Loucy (cell line): ENCODE measurements around the gene CHST7.

Experiments
- H2AFZ ChIP-seq: fragments of 200-600 bp; sonication (generic); 2 replicates; pipeline ENCODE4 v1.6.0; 2016; ENCODE audit warnings: antibody characterized with exemption, mild to moderate bottlenecking, low read length, moderate library complexity
- H3F3A ChIP-seq: fragments of 200-600 bp; 2 replicates; pipeline ENCODE4 v1.6.0; 2016; ENCODE audit warnings: antibody characterized with exemption, low read depth, mild to moderate bottlenecking
- H3K27me3 ChIP-seq: fragments of 200-600 bp; sonication (generic); 2 replicates; pipeline ENCODE4 v1.6.1; 2014; ENCODE audit warnings: low read length, mild to moderate bottlenecking; ENCODE audit not compliant: insufficient read depth, poor library complexity, severe bottlenecking
- H3K36me3 ChIP-seq: fragments of 200-600 bp; sonication (generic); 2 replicates; pipeline ENCODE4 v1.6.1; 2016; ENCODE audit warnings: low read length; ENCODE audit not compliant: insufficient read depth
- H3K4me1 ChIP-seq: fragments of 200-600 bp; sonication (generic); 2 replicates; pipeline ENCODE4 v1.5.1; 2014; ENCODE audit warnings: low read length, mild to moderate bottlenecking; ENCODE audit not compliant: insufficient read depth, poor library complexity, severe bottlenecking
- H3K4me2 ChIP-seq: fragments of 200-600 bp; sonication (generic); 2 replicates; pipeline ENCODE4 v1.6.0; 2014; ENCODE audit warnings: antibody characterized with exemption, low read length, low read depth, mild to moderate bottlenecking; ENCODE audit not compliant: poor library complexity, severe bottlenecking
- H3K4me3 ChIP-seq: fragments of 200-600 bp; sonication (generic); 2 replicates; pipeline ENCODE4 v1.5.1; 2014; ENCODE audit warnings: low read length, mild to moderate bottlenecking, mixed read lengths; ENCODE audit not compliant: poor library complexity, severe bottlenecking
- H3K79me2 ChIP-seq: fragments of 200-600 bp; sonication (generic); 2 replicates; pipeline ENCODE4 v1.6.1; 2014; ENCODE audit warnings: low read length; ENCODE audit not compliant: insufficient read depth
- H3K9ac ChIP-seq: fragments of 200-600 bp; sonication (generic); 2 replicates; pipeline ENCODE4 v1.6.0; 2014; ENCODE audit warnings: mild to moderate bottlenecking, low read depth, low read length, moderate library complexity; ENCODE audit not compliant: poor library complexity, severe bottlenecking
- H3K9me2 ChIP-seq: fragments of 200-600 bp; sonication (generic); replicated peaks from 2 replicates; pipeline ENCODE4 v1.6.1; 2016; ENCODE audit warnings: low read depth, low read length, mixed read lengths
- H3K9me3 ChIP-seq: fragments of 200-600 bp; sonication (generic); 2 replicates; pipeline ENCODE4 v1.6.1; 2014; ENCODE audit warnings: mild to moderate bottlenecking, antibody characterized with exemption, low read length, low read depth; ENCODE audit not compliant: insufficient read depth
- H4K20me1 ChIP-seq: fragments of 200-600 bp; sonication (generic); 2 replicates; pipeline ENCODE4 v1.6.0; 2014; ENCODE audit warnings: antibody characterized with exemption, low read length, mild to moderate bottlenecking; ENCODE audit not compliant: insufficient read depth, poor library complexity, severe bottlenecking
- EZH2phosphoT487 ChIP-seq: fragments of 200-600 bp; IDR thresholded peaks from 2 replicates; pipeline ENCODE4 v1.6.1; 2018; ENCODE audit warnings: antibody characterized with exemption, mild to moderate bottlenecking, moderate library complexity, borderline replicate concordance
- TF ChIP-seq, protein P1 (sequence below): fragments of 200-600 bp; sonication (generic); conservative IDR thresholded peaks from 2 replicates; pipeline ENCODE4 v1.5.1; 2014; ENCODE audit warnings: mild to moderate bottlenecking, antibody characterized with exemption, low read length

The CHST7 gene

DNA sequence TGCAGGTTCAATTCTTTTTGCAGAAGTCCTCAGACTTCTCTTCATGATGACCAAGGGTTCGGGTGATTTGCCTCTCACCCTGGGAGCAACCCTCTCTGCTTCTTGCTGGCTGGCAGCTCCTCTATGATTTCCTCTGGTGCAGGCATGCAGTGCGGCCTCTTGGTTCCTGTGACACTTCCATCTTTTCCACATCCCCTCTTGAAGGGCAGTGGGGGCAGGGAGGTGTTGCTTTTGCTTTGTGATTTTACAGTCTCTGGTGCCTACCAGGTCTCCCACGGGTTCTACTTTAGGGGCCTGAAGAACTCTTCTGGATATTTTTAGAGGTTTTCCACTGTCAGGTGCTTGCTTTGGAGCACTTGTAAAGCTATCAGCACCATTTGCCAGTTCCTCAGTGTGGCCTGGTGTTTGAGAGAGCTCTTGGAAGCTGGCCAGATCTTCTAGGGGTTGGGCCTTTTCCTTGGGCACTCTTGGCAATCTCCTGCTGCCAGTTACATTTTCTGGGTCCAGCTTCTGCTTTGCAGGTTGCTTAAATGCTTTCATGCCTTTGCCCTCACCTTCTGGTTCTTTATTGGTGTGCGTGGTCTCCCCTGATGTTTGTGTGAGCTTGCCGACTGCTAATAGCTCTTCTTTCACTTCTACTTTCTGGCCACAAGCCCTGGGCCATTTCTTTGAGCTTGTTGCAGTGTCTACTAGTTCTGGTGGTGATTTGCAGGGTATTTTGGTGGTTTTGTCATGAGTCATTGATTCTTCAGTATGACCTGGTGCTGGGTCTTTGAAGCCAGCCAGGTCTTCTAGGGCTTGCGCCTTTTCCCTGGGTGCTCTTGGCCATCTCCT is 11.5 kb upstream of the CHST7 start:
- Histone ChIP-seq H3K9me2 (no peaks in the 10 kb centered on the region), H3F3A (no peaks in the 10 kb centered on the region), H3K9me3 (no peaks in the 10 kb centered on the region), H3K4me2 (peak overlapping the region; percentile 16), H3K9ac (no peak overlapping the region), H3K4me1 (peaks cover 7% of the 10 kb centered on the region), H3K36me3 (no peaks in the 10 kb centered on the region), H3K27me3 (no peaks in the 10 kb centered on the region), H3K4me3 (no peak overlapping the region), H4K20me1 (no peaks in the 10 kb centered on the region), H2AFZ (0 out of 2 replicates have a peak overlapping the region, but pooled peaks have one; percentile 36), H3K79me2 (no peaks in the 10 kb centered on the region)
- TF ChIP-seq EZH2phosphoT487 = no peak
- TF ChIP-seq, protein P1, sequence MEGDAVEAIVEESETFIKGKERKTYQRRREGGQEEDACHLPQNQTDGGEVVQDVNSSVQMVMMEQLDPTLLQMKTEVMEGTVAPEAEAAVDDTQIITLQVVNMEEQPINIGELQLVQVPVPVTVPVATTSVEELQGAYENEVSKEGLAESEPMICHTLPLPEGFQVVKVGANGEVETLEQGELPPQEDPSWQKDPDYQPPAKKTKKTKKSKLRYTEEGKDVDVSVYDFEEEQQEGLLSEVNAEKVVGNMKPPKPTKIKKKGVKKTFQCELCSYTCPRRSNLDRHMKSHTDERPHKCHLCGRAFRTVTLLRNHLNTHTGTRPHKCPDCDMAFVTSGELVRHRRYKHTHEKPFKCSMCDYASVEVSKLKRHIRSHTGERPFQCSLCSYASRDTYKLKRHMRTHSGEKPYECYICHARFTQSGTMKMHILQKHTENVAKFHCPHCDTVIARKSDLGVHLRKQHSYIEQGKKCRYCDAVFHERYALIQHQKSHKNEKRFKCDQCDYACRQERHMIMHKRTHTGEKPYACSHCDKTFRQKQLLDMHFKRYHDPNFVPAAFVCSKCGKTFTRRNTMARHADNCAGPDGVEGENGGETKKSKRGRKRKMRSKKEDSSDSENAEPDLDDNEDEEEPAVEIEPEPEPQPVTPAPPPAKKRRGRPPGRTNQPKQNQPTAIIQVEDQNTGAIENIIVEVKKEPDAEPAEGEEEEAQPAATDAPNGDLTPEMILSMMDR = no peak

DNA sequence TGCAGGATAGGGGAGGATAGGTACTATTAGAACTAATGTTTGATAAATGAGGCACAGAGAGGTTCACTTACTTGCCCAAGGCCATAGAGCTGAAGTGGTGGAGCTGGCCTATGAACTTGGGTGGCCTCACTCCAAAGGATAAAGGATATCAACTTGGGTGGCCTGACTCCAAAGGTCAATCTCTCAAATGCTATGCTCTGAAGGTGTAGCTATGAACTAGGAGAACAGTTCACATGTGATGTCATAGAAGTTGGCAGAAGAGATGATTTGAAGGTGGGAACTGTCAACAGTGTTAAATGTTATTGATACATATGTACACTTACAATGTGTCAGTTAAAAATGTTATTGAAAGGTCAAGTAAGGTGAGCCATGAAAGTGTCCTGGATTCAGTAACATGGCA is 6.2 kb upstream of the CHST7 start:
- Histone ChIP-seq H4K20me1 (no peaks in the 10 kb centered on the region), H3K9me3 (no peaks in the 10 kb centered on the region), H3K9me2 (no peaks in the 10 kb centered on the region), H3F3A (no peaks in the 10 kb centered on the region), H3K79me2 (no peaks in the 10 kb centered on the region), H3K36me3 (no peaks in the 10 kb centered on the region), H2AFZ (no peak overlapping the region), H3K27me3 (no peaks in the 10 kb centered on the region), H3K9ac (no peak overlapping the region), H3K4me1 (peaks cover 1% of the 10 kb centered on the region), H3K4me3 (no peak overlapping the region), H3K4me2 (no peak overlapping the region)
- TF ChIP-seq EZH2phosphoT487 = no peak
- TF ChIP-seq, protein P1 = no peak

DNA sequence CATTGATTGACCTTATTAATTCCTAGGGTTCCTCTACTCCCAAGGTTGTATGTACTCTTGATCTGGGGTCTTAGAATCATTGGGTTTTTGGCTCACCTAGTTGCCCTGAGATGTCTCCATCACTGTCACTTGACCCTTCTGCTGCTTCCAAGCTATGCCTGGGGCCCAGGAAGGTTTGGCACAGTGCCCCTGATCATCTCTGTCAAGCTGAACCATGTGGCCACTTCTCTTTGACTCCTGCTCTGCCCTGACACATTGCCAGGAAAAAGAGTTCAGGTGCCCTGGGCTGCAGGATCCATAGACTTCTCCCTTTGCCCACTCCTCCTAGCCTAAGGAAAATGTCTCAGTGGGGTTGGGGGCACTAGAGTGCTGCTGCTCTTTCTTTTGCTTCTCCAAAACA is 3.9 kb upstream of the CHST7 start:
- no peak overlapping the region for H3K9ac ChIP-seq
- no peaks in the 10 kb centered on the region for H3K36me3 ChIP-seq
- H2AFZ ChIP-seq = no peak overlapping the region
- no peak overlapping the region for H3K4me2 ChIP-seq
- H3K79me2 ChIP-seq = peaks cover 3% of the 10 kb centered on the region
- no peak overlapping the region for H3K4me3 ChIP-seq
- no peaks in the 10 kb centered on the region for H4K20me1 ChIP-seq
- H3K9me2 ChIP-seq = no peaks in the 10 kb centered on the region
- H3F3A ChIP-seq = no peaks in the 10 kb centered on the region
- H3K4me1 ChIP-seq = peaks cover 8% of the 10 kb centered on the region
- H3K9me3 ChIP-seq = no peaks in the 10 kb centered on the region
- TF ChIP-seq, protein P1 = no peak
- TF ChIP-seq EZH2phosphoT487 = no peak
- no peaks in the 10 kb centered on the region for H3K27me3 ChIP-seq
